ENCODE results near the gene METTL8.
"Not testable (repeated sequence)": the region's sequence is repeated elsewhere in the genome, so short reads cannot be mapped to it uniquely, and the experiment has no call there.

The METTL8 gene

DNA sequence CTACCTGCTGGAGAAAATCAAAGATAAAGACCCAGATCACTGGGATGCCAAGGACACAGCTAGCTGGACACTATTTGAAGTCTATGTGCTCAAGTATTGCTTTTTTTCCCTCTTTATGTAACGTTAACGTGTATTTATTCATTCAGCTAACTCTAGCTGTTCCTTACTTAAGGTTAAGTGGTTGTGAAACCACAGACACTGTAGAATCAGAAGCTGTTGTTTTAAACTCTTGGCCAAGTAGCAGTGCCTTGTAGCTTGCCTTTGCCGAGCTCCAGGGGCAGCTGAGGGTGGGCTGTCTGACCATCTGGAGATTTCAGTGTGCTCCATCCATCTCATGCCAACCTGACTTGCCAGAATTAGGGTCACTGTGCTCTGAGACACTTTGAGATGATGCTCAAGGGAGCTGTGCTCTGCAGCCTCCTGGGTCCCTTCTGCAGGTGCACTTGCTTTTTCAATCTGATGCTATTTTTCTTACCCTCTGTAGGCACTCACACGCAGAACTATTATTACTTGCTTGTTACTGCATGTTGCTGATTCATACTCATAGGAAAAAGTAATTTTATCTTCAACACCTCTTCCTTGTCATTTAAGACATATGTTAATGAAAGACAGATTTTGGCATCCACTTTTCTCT lies 116.2 kb downstream of the METTL8 start:
- no peak for DNase-seq (ENCODE audit: extremely low spot score)
- TF ChIP-seq BHLHE40 (IDR thresholded peaks at IDR 0.05; ENCODE audit: borderline replicate concordance) (no peak), LEF1 (IDR thresholded peaks at IDR 0.05; ENCODE audit: borderline replicate concordance) (no peak), SUZ12 (IDR thresholded peaks at IDR 0.05) (no peak), ZNF384 (IDR thresholded peaks at IDR 0.05) (no peak)
- CTCF ChIA-PET = no interaction called here
- POLR2A ChIA-PET = no interaction called here

- ChIA-PET CTCF (no interaction called here), POLR2A (no interaction called here)
- TF ChIP-seq L3MBTL2 (conservative IDR thresholded peaks at IDR 0.05) (no peak), TARDBP (IDR thresholded peaks at IDR 0.05) (no peak), ZNF384 (IDR thresholded peaks at IDR 0.05) (no peak), ELF4 (IDR thresholded peaks at IDR 0.05) (no peak), CTBP1 (IDR thresholded peaks at IDR 0.05; ENCODE audit: borderline replicate concordance) (no peak), LEF1 (IDR thresholded peaks at IDR 0.05; ENCODE audit: borderline replicate concordance) (no peak), ARNT (IDR thresholded peaks at IDR 0.05) (no peak), SP1 (IDR thresholded peaks at IDR 0.05) (no peak), NFRKB (IDR thresholded peaks at IDR 0.05) (no peak), BHLHE40 (IDR thresholded peaks at IDR 0.05; ENCODE audit: borderline replicate concordance) (no peak), HDGF (IDR thresholded peaks at IDR 0.05; ENCODE audit: borderline replicate concordance) (no peak), FOXA1 (IDR thresholded peaks at IDR 0.05) (no peak), FOXK2 (IDR thresholded peaks at IDR 0.05) (no peak)
- DNase-seq (ENCODE audit: extremely low spot score) = no peak
These were observed 116.9 kb downstream of the METTL8 start for GRCh38 chr2:171316755-171317337.

GRCh38 chr2:171316220-171316619 lies 117.6 kb downstream of the METTL8 start:
- POLR2A ChIA-PET = no interaction called here
- CTCF ChIA-PET = no interaction called here
- DNase-seq (ENCODE audit: extremely low spot score) = no peak
- TF ChIP-seq NFRKB (IDR thresholded peaks at IDR 0.05) = no peak
- no peak for TF ChIP-seq PKNOX1 (IDR thresholded peaks at IDR 0.05)
- no peak for TF ChIP-seq ZNF384 (IDR thresholded peaks at IDR 0.05)
- TF ChIP-seq SP1 (IDR thresholded peaks at IDR 0.05) = no peak
- no peak for TF ChIP-seq LEF1 (IDR thresholded peaks at IDR 0.05; ENCODE audit: borderline replicate concordance)
- TF ChIP-seq FOXA1 (IDR thresholded peaks at IDR 0.05) = no peak
- no peak for TF ChIP-seq L3MBTL2 (conservative IDR thresholded peaks at IDR 0.05)
- TF ChIP-seq ELF4 (IDR thresholded peaks at IDR 0.05) = no peak
- TF ChIP-seq FOXM1 (IDR thresholded peaks at IDR 0.05; ENCODE audit: borderline replicate concordance) = no peak
- no peak for TF ChIP-seq SUZ12 (IDR thresholded peaks at IDR 0.05)
- TF ChIP-seq FOXK2 (IDR thresholded peaks at IDR 0.05) = no peak
- TF ChIP-seq CTBP1 (IDR thresholded peaks at IDR 0.05; ENCODE audit: borderline replicate concordance) = no peak
- no peak for TF ChIP-seq BHLHE40 (IDR thresholded peaks at IDR 0.05; ENCODE audit: borderline replicate concordance)
- no peak for TF ChIP-seq TARDBP (IDR thresholded peaks at IDR 0.05)
- TF ChIP-seq HDGF (IDR thresholded peaks at IDR 0.05; ENCODE audit: borderline replicate concordance) = no peak
- TF ChIP-seq ARNT (IDR thresholded peaks at IDR 0.05) = no peak

DNA sequence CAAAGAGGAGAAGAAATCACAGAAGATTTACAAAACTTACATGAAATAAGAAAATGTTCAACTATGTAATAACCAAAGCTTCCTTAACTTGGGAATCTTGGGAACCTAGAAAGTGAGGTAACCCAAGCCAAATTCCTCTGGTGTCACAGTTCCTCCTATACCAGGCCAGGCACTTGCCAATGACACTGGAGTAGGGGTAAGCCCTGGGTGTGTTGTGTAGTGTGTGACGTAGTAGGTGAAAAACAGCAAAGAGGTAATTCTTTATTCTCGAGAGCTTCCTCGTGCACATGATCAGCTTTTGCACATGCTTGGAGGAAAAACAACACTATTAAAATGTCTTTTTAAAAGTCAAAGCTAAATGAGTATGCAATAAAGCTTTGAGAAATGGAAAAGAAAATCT lies 118.0 kb downstream of the METTL8 start:
- ChIA-PET CTCF (no interaction called here), POLR2A (no interaction called here)
- TF ChIP-seq SP1 (IDR thresholded peaks at IDR 0.05) (no peak), TARDBP (IDR thresholded peaks at IDR 0.05) (no peak), CTBP1 (IDR thresholded peaks at IDR 0.05; ENCODE audit: borderline replicate concordance) (no peak), NFRKB (IDR thresholded peaks at IDR 0.05) (no peak), FOXM1 (IDR thresholded peaks at IDR 0.05; ENCODE audit: borderline replicate concordance) (no peak), ELF4 (IDR thresholded peaks at IDR 0.05) (no peak), SUZ12 (IDR thresholded peaks at IDR 0.05) (no peak), L3MBTL2 (conservative IDR thresholded peaks at IDR 0.05) (no peak), HDGF (IDR thresholded peaks at IDR 0.05; ENCODE audit: borderline replicate concordance) (no peak), LEF1 (IDR thresholded peaks at IDR 0.05; ENCODE audit: borderline replicate concordance) (no peak), ZNF384 (IDR thresholded peaks at IDR 0.05) (no peak), FOXA1 (IDR thresholded peaks at IDR 0.05) (no peak), ARNT (IDR thresholded peaks at IDR 0.05) (no peak), FOXK2 (IDR thresholded peaks at IDR 0.05) (no peak), BHLHE40 (IDR thresholded peaks at IDR 0.05; ENCODE audit: borderline replicate concordance) (no peak), PKNOX1 (IDR thresholded peaks at IDR 0.05) (no peak)
- DNase-seq (ENCODE audit: extremely low spot score) = no peak

GRCh38 chr2:171312182-171312581 lies 121.6 kb downstream of the METTL8 start:
- CTCF ChIA-PET; DNase-seq (ENCODE audit: extremely low spot score); POLR2A ChIA-PET: not testable (repeated sequence)

GRCh38 chr2:171311589-171311988 lies 122.2 kb downstream of the METTL8 start:
- DNase-seq (ENCODE audit: extremely low spot score); CTCF ChIA-PET; POLR2A ChIA-PET: not testable (repeated sequence)

- ChIA-PET CTCF (no interaction called here), POLR2A (no interaction called here)
- TF ChIP-seq BHLHE40 (IDR thresholded peaks at IDR 0.05; ENCODE audit: borderline replicate concordance) (no peak), NFRKB (IDR thresholded peaks at IDR 0.05) (no peak), FOXA1 (IDR thresholded peaks at IDR 0.05) (no peak), L3MBTL2 (conservative IDR thresholded peaks at IDR 0.05) (no peak), ARNT (IDR thresholded peaks at IDR 0.05) (no peak), TARDBP (IDR thresholded peaks at IDR 0.05) (no peak), CTBP1 (IDR thresholded peaks at IDR 0.05; ENCODE audit: borderline replicate concordance) (no peak), SUZ12 (IDR thresholded peaks at IDR 0.05) (no peak), FOXK2 (IDR thresholded peaks at IDR 0.05) (no peak), SP1 (IDR thresholded peaks at IDR 0.05) (no peak), LEF1 (IDR thresholded peaks at IDR 0.05; ENCODE audit: borderline replicate concordance) (no peak)
- no peak for DNase-seq (ENCODE audit: extremely low spot score)
These were observed 122.9 kb downstream of the METTL8 start for GRCh38 chr2:171310889-171311288.

Data from HEK293T (cell line).